ENCODE measurements around the gene CARD14.
"Not testable (repeated sequence)": the region's sequence is repeated elsewhere in the genome, so short reads cannot be mapped to it uniquely, and the experiment has no call there.

The CARD14 gene

DNA sequence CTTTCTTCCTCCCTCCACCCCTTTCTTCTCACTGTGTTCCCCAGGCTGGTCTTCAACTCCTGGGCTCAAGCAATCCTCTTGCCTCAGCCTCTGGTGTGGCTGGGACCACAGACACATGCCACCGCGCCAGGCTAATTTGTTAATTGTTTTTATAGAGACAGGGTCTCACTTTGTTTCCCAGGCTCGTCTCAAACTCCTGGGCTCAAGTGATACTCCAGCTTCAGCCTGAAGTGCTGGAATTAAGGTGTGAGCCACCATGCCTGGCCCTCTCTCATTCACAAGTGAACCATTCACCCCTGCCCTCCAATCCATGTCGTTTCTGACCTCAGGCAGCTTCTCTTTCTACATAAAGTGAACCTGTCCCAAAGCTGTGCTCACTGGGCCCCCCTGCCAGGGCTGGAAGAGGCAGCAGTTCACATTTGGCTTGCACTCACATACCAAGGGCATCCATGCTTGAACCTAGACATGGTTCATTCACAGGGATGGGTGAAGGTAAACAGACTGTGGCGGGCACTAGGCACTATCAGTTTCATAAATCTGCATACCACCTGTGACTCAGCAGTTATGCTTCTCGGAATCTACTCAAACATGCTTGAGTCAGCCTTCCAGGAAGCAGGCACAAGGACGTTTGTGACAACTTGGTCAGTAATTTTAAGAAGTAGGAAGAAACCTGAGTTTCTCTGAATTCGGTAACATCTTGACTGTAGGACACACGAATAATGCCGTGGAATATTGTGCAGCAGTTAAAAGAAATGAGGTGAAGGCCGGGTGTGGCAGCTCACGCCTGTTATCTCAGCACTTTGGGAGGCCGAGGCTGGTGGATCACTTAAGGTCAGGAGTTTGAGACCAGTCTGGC lies 84.8 kb downstream of the CARD14 start:
- no peak for DNase-seq

DNA sequence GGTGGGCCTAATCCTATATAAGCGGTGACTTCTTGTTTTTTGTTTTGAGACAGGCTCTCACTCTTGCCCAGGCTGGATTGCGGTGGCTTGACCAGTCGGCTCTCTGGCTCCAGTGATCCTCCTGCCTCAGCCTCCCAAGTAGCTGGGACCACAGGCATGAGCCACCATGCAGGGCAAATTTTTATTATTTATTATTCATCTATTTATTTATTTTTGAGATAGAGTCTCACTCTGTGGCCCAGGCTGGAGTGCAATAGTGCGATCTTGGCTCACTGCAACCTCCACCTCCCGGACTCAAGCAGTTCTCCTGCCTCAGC lies 86.2 kb downstream of the CARD14 start:
- no peak for DNase-seq

DNA sequence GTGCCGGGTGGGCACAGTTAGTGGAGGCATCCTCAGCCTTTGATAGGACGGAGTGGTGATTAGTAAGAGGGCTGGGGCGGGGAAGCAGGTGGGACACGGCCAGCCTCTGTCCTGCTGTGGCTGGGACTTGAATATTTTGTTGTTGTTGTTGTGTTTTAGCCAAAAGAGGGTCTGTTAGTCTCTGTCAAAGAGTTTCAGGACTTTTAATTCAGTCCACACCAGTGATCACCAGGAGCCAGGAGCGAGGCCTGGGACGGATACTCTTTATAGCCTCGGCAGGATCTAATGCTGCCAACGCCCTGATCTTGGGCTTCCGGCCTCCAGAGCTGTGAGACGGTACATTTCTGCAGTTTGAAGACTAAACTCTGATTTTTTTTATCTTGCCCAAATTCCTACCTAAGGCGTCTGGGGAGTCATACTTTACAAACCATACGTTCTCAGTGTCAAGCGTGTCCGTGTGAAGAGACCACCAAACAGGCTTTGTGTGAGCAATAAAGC lies 87.9 kb downstream of the CARD14 start:
- DNase-seq: no peak

DNA sequence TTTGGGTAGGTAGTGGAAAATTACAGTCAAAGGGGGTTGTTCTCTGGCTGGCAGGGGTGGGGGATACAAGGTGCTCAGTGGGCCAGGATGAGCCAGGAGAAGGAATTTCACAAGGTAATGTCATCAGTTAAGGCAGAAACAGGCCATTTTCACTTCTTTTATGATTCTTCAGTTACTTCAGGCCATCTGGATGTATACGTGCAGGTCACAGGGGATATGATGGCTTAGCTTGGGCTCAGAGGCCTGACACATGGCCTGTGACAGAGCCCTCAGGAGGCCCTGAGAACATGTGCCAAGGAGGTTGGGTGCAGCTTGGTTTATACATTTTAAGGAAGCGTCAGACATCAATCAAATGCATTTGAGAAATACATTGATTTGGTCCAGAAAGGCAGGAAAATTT lies 88.5 kb downstream of the CARD14 start:
- not testable (repeated sequence) for DNase-seq

Measured in femur (tissue), 1 donor.